ENCODE data around the gene CD2.

Gene CD2

GRCh38 chr1:116772648-116773045 is 18.4 kb downstream of the CD2 start:
- no peak for TF ChIP-seq CTCF (conservative IDR thresholded peaks at IDR 0.05; ENCODE audit: control insufficient read depth, insufficient read depth, low read depth, low read length)
- no peak overlapping the region for H3K4me3 ChIP-seq (ENCODE audit: control insufficient read depth, low read depth, low read length)
- DNase-seq (ENCODE audit: low read depth): peak; percentile 47

- TF ChIP-seq CTCF (conservative IDR thresholded peaks at IDR 0.05; ENCODE audit: control insufficient read depth, insufficient read depth, low read depth, low read length): no peak
- no peak for DNase-seq (ENCODE audit: low read depth)
- H3K4me3 ChIP-seq (ENCODE audit: control insufficient read depth, low read depth, low read length): no peak overlapping the region
Observed at GRCh38 chr1:116775116-116775752, 21.0 kb downstream of the CD2 start.

GRCh38 chr1:116777831-116778830 is 23.9 kb downstream of the CD2 start:
- no peak overlapping the region for H3K4me3 ChIP-seq (ENCODE audit: control insufficient read depth, low read depth, low read length)
- DNase-seq (ENCODE audit: low read depth): peak; percentile 93
- no peak for TF ChIP-seq CTCF (conservative IDR thresholded peaks at IDR 0.05; ENCODE audit: control insufficient read depth, insufficient read depth, low read depth, low read length)

DNA sequence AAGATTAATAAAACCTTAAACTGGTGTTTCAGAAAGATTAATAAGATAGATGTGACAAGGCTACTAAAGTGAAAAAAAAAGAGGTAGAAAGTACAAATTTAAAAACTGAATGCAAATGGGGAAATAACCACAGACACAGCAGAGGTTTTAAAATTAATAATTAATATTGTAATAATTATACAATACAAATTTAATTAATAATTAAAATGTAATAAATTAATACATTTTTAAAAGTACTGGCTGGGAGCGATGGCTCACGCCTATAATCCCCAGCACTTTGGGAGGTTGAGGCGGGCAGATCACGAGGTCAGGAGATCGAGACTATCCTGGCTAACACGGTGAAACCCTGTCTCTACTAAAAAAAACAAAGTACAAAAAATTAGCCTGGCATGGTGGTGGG is 26.8 kb downstream of the CD2 start:
- TF ChIP-seq CTCF (conservative IDR thresholded peaks at IDR 0.05; ENCODE audit: control insufficient read depth, insufficient read depth, low read depth, low read length): no peak
- no peak for DNase-seq (ENCODE audit: low read depth)
- no peak overlapping the region for H3K4me3 ChIP-seq (ENCODE audit: control insufficient read depth, low read depth, low read length)

GRCh38 chr1:116785006-116785405 is 30.8 kb downstream of the CD2 start:
- DNase-seq (ENCODE audit: low read depth): no peak
- H3K4me3 ChIP-seq (ENCODE audit: control insufficient read depth, low read depth, low read length): no peak overlapping the region
- TF ChIP-seq CTCF (conservative IDR thresholded peaks at IDR 0.05; ENCODE audit: control insufficient read depth, insufficient read depth, low read depth, low read length): no peak

DNA sequence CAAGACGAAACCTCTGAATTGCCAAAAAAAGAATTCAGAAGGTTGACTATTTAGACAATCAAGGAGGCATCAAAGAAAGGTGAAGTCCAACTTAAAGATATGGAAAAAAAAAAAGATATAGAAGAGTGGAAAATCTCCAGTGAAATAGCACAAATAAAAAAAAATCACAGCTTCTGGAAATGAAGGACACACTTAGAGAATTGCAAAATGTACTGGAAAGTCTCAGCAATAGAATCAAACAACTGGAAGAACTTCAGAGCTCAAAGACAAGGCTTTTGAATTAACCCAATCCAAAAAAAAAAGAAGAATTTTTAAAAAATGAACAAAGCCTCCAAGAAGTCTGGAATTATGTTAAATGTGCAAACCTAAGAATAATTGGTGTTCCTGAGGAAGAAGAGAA is 31.8 kb downstream of the CD2 start:
- H3K4me3 ChIP-seq (ENCODE audit: control insufficient read depth, low read depth, low read length): no peak overlapping the region
- no peak for TF ChIP-seq CTCF (conservative IDR thresholded peaks at IDR 0.05; ENCODE audit: control insufficient read depth, insufficient read depth, low read depth, low read length)
- no peak for DNase-seq (ENCODE audit: low read depth)
